ENCODE results near the gene SCYL1.
A peak's percentile ranks its signal among the peaks of the same experiment; 100 is the strongest.

SCYL1 gene

DNA sequence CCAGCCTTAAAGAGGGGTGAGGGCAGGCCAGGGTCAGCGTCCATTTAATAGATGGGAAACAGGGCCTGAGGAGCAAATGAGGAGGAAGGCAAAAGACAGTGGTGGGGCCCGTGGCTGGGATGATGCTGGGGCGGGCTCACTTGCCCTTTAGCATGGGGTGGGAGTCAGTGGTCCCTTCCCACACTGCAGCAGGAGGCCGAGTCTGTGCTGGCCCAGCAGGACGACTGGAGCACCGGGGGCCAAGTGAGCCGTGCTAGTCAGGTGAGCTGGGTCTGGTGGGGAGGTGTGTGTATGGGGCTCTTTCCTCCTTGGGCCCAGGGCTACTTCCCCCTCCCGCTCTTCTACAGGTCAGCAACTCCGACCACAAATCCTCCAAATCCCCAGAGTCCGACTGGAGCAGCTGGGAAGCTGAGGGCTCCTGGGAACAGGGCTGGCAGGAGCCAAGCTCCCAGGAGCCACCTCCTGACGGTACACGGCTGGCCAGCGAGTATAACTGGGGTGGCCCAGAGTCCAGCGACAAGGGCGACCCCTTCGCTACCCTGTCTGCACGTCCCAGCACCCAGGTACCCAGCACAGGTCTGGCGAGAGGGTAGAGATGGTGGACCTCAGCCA lies 12.8 kb downstream of the SCYL1 start:
- DNase-seq = no peak

GRCh38 chr11:65538232-65538914 lies 13.5 kb downstream of the SCYL1 start:
- no peak for DNase-seq

DNA sequence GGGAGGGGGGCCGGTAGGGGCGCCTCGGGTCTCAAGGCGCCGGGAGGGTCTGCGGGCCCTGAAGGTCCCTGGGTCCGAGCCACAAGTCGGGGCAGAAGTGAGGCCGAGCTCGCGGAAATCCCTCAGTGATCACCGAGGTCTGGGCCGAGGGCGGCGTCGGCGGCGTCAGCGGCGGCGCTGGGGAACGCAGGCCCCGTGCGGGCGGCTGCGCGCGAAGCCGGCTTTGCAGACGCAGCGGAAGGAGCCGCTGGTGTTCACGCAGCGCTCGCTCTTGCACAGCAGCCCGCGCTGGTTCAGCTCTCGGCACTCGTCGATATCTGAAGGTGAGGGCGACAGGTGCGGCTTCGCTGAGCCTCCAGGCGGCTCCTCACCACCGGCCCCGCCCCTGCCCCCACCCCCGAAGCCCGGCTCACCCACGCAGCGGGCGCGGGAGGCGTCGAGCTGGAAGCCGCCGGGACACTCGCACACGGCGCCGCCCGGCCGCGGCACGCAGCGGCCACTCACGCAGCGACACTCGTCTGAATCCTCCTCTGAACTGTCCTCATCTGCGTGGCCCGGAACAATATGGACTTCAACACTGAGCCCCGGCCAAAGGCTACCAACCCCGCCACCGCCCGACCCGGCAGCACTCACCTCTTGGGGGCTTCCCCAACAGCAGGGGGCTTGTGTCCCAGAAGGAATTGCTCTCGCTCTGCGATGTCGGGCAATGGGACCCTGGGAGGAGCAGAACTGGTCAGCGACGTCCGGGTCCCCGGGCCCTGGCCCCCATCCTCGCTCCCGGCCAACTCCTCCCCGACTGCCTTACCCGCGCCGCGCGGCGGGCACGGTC lies 14.2 kb downstream of the SCYL1 start:
- DNase-seq = no peak

DNA sequence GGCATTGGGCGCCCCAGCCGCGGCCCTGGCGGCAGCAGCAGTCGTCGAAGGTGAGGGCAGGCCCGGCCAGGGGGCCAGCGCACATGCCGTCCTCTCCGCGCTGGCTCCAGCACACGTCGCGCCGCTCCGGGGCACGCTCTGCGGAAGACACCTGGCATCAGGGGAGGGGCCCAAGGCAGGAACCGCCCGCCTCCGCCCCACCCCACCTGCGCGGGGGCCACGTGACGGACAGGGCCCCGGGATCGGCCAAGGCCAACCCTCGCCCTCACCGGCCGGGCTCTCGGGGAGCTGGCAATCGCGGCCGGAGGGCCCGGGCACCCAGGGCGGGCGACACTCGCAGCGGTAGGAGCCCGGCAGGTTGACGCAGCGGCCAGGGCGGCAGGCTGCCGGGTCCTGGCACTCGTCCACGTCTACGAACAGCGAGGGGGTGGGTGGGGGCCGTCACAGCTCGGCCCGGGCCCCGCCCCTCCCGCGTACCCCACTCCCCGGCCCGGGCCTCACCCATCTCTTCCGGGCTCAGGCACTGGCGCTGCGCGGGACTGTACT lies 14.9 kb downstream of the SCYL1 start:
- no peak for DNase-seq

DNA sequence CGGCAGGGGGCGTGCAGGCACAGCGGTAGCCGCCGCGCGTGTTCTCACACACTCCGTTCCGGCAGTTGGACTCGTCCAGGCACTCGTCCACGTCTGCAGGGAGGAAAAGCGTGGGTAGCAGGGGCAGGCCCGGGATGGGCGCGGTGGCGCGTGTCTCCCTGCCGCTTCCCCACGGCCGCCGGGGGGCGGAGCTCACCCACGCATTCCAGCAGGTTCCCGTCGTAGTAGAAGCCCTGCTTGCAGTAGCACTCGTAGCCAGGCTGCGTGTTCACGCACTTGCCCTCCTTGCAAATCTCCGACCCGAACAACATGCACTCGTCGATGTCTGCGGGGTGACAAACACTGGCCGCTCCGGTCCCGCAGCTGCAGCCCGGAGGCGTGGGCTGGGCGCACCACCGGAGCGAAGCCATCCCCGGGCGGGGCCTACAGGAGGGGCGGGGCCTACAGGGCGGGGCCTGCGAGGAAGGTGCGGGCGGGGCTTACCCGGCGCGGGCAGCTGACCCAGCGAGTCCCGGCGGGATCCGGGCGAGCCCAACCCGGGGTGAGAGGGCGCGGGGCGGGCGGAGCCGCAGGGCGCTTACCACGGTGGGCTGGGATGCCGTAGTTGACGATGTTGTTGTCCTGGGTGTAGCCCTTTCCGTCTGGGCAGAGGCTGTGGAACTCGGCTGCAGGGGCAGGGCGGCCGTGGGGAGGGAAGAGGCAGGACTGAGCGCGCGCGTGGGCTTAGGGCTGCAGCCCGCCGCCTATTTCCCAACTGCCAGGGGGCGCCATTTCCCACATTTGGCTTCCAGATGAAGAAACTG lies 15.6 kb downstream of the SCYL1 start:
- DNase-seq = peak; percentile 39

GRCh38 chr11:65541093-65541982 lies 16.5 kb downstream of the SCYL1 start:
- DNase-seq = no peak

- no peak for DNase-seq
Observed at GRCh38 chr11:65542738-65543390, 18.0 kb downstream of the SCYL1 start.

- DNase-seq = no peak
Observed at GRCh38 chr11:65545853-65546216, 21.0 kb downstream of the SCYL1 start.

DNA sequence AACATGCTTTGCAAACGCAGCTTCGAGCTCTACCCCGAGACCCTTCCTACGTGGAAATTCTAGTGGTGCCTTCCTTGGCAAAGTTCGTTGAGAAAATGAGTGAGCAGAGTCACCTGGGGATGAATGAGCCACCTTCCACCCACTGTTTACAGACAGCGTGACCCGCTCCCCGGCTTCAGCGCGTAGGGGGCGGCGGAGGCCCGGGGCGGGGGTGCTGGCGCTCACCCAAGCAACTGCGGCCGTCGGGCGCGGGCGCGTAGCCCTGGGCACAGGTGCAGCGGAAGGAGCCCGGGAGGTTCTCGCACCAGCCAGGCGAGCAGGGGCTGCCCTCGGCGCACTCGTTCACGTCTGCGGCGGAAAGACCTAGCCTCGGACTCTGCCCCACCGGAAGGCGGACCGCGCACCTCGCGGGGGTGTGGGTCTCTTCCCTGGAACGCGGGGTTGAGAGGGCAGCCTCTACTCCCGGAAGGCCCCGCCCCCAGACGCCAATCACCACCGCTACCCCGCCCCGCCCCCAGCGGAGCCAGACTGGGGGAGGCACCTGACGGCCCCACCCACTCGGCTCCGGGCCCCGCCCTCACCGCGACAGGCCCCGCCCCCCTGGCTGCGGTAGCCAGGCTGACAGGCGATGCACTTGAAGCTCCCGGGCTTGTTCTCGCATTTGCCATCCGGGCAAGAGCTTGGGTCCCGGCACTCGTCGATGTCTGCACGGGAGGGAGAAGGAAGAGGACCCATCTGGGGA lies 21.5 kb downstream of the SCYL1 start:
- peak; percentile 86 for DNase-seq

- DNase-seq = no peak
Observed at GRCh38 chr11:65547446-65548125, 22.7 kb downstream of the SCYL1 start.

DNA sequence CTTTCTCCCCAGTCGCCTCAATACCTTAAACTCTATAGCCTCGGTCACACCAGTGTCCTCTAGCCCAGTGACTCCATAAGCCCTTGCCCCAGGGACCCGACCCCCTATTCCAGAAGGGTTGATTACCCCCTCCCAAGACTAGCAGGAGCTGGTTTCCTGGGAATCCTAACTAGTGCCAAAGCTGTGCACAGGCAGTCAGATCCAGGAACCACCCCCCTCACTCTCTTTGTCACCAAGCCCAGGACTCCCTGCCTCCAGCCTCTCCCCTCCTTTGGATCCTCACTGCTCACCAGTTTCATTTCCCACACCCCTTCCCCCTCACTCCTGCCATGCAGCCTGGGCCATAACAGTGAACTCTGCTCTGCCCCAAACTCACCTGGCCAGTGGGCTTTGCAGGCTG lies 23.5 kb downstream of the SCYL1 start:
- no peak for DNase-seq

GRCh38 chr11:65549096-65549495 lies 24.2 kb downstream of the SCYL1 start:
- DNase-seq = no peak

DNA sequence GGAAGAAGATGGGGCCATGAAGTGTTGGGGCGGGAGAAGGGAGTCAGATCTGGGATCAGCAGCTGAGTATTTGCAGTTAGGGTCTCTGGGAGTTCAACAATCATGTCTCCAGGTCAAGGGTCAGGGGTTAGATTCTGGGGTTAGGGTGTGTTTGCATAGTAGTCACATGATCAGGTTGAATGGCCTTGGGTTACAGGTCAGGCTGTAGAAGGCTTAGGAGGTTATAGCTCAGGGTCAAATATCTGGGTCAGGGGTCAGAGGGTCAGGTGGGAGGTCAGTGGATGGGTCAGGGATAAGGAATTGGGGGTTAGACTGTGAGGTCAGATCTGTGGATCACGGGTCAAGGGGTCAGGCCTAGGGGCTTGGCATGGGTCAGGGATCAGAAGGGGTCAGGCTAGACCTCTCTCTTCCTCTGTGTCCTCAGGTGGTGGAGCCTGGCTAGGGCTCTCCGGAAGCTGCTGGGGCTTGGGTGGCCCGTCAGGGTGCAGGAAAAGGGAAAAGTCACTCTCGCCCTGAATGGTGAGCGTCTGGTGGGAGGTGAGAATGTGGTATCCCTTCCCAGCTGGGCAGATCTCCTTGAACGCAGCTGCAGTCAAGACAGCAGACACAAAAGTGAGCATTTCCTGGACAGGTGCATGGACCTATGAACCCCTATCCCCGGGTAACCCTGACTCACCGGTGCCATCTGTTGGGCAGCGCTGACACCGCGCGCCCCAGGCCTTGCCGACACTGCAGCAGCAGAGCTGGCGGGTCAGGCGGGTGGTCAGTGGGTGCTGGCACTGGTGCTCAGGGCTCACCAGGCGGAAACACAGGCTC lies 26.9 kb downstream of the SCYL1 start:
- no peak for DNase-seq

GRCh38 chr11:65552388-65552951 lies 27.6 kb downstream of the SCYL1 start:
- DNase-seq = no peak

- DNase-seq = no peak
Observed at GRCh38 chr11:65553301-65554001, 28.6 kb downstream of the SCYL1 start.

DNA sequence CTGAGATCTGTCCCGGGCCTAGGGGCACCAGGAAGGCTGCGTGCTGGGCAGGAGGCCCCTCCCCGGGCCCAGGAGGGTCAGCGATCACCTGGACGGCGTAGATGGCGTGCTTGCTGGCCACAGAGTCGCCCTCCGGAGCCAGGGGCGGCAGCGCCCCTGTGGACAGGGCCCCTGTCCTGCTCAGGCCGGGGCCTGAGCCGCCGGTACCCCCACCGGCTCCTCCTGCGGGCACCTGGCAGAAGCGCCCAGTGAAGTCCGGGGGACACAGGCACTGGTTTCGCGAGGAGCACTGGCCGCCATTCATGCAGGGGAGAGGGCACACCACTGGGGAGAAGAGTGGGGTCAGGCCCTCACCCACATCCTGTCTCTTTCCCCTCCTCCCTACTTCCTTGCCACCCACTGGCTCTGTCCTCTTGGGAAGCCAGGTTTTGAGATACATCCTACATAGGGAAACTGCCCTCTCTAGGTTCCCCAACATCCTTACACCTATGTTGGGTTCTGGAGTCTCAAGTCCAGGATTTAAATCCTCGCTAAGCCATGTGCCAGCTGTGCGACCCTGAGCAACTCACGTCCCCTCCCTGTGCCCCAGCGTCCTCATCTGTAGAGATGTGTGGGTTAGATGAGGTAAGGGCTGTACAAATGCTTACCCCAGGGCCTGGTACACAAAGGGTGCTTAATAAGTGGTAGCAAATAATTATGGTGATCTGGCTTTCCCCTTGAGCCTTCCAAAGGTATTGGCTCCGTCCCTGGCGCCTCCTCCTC lies 29.4 kb downstream of the SCYL1 start:
- DNase-seq = no peak

DNA sequence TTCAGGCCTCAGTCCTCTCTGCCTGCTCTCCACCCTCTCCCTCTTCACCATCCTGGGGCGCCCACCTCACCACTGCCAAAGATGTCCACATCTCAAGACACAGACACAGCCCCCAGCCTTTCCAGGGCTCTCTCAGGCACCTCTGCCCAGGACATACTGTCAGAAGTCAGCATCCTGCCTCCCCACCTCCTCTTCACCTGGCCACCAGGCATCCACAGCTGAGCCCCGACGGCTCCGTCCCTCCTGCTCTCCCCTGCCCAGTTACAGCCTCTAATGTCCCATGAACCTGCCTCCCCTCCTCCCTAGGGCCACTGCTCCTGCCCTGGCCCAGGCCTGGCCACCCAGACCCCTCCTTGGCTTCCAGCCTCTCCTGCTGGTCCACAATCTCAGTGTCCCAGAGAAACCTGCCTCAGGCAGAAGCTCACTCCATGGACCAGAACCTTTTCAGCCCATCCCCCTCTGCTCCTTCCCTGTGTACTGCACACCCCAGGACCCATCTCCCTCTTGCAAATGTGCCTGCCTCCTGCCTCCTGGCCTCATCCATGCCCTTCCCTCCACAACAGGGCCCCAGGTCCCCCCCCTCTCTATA lies 30.1 kb downstream of the SCYL1 start:
- no peak for DNase-seq
